Stimulated activated CD8-positive, alpha-beta memory T cell treated with anti-CD3 and anti-CD28 coated beads, Interleukin-15, amount 100 ng/mL, for 24 hours (primary cell): ENCODE data around the gene CYP3A5.

Experiments
- DNase-seq: peaks from one replicate; pipeline ENCODE4 v3.0.0-alpha.2; 2020; ENCODE audit warnings: low read depth

The CYP3A5 gene

DNA sequence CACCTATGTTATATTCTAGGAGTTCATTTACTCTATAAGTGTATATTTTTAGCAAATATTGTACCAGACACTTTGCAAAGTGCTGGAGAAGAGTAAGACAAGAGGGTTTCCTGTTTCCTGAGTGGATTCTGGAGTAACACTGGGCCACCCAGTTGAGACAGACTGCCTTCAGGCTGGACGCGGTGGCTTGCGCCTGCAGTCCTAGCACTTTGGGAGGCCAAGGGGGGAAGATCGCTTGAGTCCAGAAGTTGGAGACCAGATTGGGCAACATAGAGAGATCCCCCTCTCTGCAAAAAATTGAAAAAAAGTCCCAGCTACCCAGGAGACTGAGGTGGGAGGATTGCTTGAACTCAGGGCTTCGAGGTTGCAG, 63.8 kb downstream of the CYP3A5 start:
- DNase-seq, result no peak

- DNase-seq, result no peak
These were observed 65.3 kb downstream of the CYP3A5 start for GRCh38 chr7:99614495-99614894.

- no peak for DNase-seq
These were observed 72.2 kb downstream of the CYP3A5 start for GRCh38 chr7:99607548-99607947.

DNA sequence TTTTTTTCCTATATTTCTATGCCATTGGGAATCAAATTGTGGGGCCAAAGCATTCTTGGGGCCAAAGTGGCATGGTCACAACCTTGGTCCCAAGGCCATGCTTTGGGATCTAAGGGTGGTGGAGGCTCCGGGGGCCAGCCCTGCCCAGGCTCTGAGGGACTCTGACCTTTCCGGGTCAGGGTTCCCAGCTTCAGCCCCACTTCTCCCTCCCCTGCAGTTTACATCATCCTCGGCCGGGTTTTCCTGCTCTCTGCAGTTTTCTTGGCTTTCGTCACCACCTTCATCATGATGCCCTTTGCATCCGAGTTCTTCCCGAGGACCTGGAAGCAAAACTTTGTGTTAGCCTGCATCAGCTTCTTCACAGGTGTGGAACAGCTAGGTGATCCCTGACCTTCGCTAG, 73.3 kb downstream of the CYP3A5 start:
- DNase-seq, result no peak

- DNase-seq, result no peak
These were observed 74.3 kb downstream of the CYP3A5 start for GRCh38 chr7:99605527-99605926.

- DNase-seq, result no peak
These were observed 78.0 kb downstream of the CYP3A5 start for GRCh38 chr7:99601656-99602310.

DNA sequence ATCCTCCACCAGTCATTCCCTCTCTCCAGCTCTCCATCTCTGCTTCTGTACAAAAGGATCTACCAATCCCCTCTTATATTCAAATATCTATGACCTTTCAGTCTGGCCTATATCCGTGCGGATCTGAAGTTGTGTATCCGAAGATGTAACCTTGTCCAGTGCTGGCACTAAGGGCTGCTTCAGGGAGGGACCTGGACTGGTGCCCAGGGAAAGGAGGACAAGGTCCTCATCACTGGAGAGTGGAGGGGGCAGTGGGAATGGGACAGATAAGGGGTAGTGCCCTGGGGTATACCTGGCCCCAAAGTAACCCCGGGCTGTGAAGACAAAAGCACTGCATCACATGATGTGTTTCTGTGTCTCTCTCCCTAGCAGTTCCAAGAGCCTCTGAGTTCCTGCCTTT, 80.0 kb downstream of the CYP3A5 start:
- DNase-seq, result no peak
